NCI-H1436 (cell line): ENCODE data around the gene OR4E1.
"Not testable (repeated sequence)": the region's sequence is repeated elsewhere in the genome, so short reads cannot be mapped to it uniquely, and the experiment has no call there.

ENCODE experiments used
- DNase-seq: peaks from one replicate; lab custom pipeline; 2025; lab: John Stamatoyannopoulos, UW

OR4E1 gene

DNA sequence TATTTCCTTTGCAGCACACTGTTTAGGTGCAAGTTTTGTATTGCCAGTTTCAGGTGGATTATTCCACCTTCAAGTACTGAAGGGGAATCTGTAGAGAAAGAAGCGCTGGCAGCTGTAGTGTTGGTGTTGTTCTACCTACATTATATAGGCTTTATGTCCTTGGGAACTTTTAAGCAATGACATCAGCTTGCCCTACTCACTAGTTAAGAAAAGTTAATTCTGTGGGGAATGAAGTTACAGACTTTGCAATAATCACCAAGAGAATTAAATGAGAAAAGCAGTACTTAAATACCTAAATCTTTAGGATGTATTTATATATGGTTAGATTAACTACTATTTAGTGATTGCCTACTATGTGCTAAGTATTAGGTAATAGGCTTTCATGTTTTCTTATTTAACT is at the start of gene OR4E1:
Gene OR4E1 (minus strand): TSS at position 101 of the 400 bp plus-strand sequence. CDS start 2,883 bp downstream, outside the sequence.
- DNase-seq = no peak

DNA sequence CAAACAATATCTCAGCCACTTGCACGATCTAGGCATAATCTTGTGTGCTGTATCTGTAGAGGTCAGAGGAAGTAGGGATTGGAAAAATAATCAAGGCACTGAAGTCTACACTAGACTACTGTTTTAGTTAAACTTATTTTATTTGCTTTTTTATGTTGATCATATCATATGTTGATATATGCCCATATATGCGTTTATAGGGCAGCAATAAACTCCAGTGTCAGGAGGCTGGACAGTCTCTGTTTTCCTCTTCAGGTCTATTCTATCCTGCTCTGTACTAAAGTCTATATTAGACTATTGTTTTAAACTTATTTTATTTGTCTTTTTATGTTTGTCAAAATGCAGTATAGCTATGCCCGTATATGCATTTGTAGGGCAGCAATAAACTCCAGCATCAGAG is 47.9 kb upstream of the OR4E1 start:
- DNase-seq = no peak

DNA sequence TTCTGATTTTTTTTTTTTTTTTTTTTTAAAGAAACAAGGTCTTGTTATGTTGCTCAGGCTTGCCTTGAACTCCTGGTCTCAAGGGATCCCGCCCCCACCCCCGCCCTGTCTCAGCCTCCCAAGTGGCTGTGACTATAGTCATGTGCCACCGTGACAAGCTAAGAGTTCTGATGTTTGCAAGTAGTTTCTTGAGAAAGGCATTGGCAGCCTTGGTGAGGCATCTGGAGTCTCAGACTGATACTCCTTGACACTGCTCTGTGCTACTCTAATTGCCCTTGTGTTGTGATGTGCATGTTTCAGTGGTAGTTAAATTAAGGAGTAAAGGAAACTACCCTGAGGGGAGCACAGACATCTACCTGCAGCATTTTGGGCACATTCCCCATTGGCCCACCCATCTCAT is 46.2 kb upstream of the OR4E1 start:
- no peak for DNase-seq

- no peak for DNase-seq
Measured at GRCh38 chr14:21714318-21714929, 40.8 kb upstream of the OR4E1 start.

DNA sequence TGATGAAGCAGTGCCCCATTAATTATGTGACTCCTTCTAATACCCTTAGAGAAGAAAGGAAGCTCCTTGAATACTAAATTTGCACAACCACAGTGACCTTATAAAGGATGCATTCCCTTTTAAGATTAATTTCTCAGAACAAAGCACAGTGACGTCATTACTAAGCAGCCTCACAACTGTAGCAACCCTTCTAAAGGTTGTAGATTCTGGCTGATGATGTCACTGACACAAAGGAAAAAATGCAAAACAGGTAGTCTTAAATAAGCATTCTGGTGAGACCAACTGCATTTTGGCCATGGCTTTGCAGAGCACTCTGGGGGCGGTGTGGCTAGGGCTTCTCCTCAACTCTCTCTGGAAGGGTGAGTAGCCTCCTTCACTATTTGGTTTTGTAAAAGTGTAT is 38.4 kb upstream of the OR4E1 start:
- no peak for DNase-seq

DNA sequence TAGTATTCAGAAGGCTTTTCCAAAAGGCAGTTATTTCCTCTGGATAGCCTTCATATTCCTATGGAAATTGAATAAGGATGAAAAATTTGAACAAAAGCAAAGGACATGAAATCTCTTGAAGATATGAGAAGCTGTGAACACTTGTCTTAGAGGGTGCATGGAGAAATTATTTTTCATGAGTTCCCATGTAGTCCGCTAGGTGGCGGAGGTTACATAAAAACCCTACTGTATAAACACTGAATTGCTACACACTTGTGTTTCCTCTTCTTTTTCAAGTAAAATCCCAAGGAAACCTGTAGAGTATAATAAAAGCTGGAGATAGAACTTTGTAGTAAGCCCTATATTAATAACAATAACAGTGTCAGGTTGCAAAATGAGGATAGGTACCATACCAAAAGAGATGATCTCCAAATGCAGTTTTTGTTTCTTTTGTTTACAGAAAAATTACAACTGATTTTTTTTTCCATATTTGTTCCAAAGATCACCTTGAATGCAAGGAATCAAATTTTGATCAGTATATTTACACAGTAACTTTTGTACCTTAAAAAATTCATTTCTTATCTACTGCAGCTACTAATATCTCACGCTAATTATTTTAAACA is 37.8 kb upstream of the OR4E1 start:
- DNase-seq = no peak

DNA sequence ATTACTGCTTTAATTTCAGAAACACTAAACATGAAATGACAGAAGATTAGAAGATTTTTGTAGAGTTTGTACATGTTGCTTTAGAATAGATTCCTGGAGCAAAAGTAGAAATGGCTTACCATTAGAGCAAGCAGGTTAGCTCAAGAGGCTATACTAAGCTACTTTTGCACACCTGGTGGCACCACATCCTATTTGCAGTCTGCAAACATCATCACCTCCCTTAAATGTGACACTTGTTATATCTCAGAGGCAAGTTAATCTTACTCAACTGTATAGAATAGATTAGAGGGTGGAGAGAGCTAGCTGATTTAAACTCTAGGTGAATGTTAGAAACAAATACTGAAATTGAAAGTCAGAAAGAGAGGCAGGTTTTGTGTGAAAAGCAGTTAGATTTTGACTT is 30.7 kb upstream of the OR4E1 start:
- no peak for DNase-seq

DNA sequence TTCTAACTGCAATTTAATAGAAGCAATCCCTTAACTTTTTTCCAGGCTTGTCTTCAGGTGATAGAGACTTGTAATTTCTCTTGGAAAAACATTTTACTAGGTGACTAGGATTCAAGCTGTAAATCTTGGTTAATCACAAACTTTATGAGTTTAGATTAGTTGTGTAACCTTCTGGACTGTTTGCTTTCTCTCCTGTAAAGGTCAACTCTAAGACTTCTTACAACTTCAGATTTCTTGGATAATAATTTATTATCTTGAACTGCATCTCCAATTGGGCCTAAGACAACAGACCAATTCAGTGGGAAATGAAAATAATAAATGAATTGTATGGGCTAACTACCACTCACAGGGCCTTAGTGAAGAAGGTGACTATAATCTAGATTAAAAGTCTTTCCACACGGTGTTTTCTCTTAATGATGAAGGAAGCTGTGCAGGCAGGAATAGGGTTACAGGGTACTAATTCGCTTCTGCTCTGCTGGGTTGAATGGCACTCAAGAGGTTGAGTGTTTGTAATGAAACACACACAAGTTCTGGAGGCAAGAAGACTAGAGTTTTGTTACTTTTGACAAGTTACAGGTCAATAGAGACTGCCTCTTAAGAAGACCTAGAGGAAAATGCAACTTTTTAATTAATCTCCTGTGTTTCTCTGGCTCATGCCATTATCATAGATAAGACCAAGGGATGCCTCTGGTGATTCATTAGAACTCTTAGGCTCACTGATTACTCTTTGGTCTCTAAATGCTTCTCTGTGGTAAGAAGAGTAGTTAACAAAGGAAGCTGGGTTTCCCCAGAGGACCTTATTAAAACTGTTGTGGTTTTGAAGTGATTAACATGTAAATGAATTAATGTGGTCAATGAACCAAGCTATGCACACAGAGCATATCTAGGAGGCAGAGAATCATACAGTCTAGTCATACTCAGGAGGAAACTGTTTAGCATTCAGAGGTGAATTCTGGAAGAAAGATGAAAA is 30.0 kb upstream of the OR4E1 start:
- DNase-seq = no peak

GRCh38 chr14:21702316-21702715 is 28.7 kb upstream of the OR4E1 start:
- DNase-seq = no peak

DNA sequence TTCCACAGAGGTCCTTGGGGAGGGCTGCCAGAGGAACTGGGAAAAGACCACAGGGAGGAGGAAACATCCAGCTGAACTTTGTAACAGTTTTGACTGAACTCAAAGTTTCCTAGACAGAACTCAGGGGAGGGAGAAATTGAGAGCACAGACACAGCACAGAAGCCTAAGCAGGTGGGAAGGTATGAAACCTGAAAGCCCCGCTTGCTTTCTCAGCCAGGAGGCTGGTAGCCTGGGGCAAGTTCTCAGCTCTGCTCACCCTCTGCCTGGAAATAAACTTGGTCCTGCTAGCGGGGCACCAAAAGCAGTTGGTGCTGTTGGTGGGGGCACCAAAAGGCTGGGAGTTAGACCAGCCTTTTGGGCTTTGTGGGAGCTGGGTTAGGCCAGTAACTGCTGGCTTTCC is 25.9 kb upstream of the OR4E1 start:
- DNase-seq = no peak

DNA sequence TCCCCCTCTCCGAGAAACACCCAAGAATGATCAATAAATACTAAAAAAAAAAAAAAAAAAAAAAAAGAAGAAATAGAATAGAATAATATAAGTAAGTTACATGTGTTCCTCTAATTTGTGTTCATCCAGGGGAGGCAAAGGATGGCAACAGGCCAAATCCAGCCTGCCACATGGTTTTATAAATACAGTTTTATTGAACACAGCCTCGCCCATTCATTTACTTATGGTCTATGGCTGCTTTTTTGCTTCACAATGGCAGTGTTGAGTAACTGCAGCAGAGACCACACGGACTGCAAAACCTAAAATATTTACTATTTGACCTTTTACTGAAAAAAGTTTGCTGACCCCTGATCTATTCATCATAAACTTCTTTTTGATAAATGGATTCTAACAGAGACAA is 24.9 kb upstream of the OR4E1 start:
- DNase-seq = not testable (repeated sequence)

DNA sequence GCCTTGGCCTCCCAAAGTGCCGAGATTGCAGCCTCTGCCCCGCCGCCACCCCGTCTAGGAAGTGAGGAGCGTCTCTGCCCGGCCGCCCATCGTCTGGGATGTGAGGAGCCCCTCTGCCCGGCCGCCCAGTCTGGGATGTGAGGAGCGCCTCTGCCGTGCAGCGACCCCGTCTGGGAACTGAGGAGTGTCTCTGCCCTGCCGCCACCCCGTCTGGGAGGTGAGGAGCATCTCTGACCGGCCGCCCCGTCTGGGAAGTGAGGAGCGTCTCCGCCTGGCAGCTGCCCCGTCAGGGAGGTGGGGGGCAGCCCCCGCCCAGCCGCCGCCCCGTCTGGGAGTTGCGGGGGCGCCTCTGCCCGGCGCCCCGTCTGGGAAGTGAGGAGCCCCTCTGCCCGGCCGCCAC is 24.0 kb upstream of the OR4E1 start:
- not testable (repeated sequence) for DNase-seq

GRCh38 chr14:21694425-21694824 is 20.8 kb upstream of the OR4E1 start:
- DNase-seq = no peak

- DNase-seq = no peak
Measured at GRCh38 chr14:21686468-21686867, 12.8 kb upstream of the OR4E1 start.

DNA sequence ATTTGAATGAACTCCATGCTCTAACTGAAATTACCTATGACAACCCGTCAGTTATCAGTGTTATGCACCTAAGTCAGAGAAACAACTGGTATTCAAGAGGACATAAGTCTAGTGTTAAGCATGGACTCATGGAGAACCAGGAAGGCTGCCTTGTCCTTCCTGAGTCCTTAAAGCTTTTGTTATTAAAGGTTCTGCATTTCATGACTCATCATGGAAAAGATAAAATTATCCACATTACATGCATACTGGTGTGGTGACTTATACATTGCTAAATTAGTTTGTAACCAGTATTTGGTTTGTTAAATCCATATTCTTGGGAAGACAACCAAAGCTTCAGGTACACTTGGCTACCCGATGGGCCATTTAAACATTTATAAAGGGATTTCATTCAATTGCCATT is 6.5 kb upstream of the OR4E1 start:
- DNase-seq = no peak

DNA sequence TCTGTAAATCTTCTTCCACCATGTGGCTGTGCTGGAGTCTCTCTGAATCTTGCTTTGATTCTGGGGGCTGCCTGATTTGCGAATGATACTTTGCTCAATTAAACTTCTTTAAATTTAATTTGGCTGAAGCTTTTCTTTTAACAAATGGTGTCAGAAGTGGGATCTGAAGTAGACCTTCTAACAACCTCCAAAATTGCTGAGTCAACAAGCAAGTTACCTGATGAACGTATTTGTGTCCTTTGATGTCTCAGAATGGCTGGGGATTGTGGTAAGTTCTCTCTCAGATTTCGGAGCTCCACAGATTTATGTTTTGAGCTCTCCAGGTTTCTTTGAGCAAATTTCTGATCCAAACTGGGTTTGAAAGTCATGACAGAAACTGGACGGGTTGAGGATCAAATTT is 1.9 kb upstream of the OR4E1 start:
- no peak for DNase-seq

DNA sequence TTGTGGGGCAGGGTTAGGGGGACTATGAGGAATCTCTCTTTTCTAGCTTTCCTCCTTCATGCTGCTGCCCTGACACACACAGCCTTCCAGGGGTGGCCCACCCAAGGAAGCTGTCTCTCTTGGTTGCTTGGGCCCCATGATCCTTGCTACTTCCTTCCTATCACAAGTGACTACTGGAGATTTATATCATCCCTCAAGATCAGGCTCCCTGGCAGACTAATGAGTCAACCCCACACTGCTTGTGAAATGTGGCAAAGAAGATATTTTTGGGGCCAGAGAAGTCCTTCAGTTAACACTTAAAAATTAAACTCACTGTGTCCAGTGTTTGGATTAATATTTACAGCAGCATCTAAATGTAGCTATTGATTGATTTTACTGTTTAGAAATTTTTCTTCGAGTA is 1.5 kb downstream of the OR4E1 start:
- no peak for DNase-seq

DNA sequence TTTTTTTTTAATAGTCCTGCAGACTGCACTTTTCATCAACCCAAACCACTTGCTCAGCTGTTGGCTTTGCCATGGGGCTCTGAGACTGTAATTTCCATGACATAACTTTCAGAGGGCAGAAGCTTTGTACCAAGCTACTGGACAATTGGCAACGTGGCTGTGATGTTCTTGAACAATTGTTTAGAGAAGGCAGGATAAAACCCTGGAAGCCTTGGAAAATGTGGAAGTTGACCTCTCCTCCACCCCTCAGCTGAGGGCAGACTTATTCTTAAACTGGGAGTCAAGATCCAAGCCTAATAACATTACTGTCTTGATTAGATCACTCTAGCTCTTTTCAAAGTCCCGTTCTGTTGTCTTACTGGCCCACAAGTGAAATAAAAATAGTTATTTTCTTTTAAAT is 2.2 kb downstream of the OR4E1 start:
- DNase-seq = no peak

DNA sequence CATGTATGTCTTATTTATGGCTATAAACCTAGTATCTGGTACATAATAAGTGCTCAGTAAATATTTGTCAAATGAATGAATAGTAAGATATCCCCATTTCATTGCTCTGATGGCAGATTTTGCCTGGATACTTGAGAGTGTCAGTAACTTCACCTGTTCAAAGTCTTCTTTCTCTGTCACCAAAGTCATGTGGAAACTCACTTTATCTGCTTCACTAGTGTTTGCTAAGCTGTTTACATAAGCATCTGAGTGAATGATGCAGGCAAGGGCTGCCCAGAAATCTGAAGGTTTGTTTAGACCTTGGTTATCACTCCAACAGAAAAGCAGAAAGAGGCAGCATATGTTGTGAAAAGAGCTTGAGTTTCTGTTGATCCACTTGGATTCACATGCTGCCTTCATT is 4.3 kb downstream of the OR4E1 start:
- no peak for DNase-seq

- DNase-seq = no peak
Measured at GRCh38 chr14:21668377-21668776, 5.2 kb downstream of the OR4E1 start.

DNA sequence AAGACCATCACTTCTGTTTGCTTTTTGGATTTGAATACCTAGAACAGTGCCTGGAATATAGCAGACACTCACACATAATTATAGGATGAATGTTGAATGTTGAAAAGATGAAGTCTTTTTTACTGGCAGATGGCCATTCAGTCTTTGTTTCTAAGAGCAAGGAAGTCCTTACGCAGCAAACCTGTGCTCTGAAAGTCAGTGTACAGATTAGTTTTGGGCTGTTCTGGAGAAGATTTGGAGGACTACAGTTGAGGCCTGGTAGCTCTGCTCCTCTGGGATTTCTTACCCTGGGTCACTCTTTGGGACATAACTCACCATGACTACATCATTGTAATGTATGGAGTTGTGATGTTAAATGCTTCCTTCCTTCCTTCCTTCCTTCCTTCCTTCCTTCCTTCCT is 16.6 kb downstream of the OR4E1 start:
- DNase-seq = no peak

DNA sequence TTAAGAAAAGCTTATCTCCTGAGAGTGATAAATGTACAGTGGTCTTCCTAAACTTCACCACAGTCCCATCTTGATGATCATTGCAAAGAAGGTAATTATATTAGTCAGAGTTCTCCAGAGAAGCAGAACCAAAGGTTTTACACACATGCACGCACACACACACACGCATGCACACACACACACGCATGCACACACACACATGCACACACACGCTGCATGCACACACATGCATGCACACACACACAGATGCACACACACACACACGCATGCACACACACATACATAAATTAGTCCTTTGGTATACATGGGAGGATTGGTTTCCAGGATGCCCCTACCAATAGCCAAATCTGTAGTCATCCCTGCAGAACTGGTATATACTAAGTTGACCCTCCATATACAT is 19.4 kb downstream of the OR4E1 start:
- DNase-seq = no peak

DNA sequence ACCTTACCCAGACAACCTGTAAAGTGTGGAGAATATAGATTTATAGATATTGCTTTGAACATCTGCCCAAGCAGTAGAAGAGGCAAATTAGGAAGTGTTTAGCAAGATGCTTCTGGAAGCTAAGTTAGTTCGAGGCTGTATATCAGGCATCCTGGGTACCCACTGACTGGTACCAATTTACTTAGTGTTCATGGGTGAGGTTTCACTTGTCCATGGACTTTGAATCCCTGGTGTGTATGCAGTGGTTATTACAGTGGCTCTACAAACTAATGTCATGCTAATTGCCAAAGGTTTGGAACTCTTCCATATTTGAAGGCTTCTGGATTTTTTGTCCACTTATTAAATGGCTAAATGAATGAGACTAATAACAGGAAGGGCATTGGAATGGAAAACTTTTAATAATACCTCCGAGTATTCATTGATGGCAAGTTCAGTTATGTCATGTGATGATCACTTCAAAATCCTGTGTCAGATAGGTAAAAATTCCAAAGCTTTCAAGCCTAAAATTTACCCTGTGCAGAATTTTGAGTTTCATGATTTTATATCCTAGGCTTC is 20.2 kb downstream of the OR4E1 start, which contains the start of gene OR4E2:
Gene OR4E2 (plus strand): TSS at position 505 of the 555 bp plus-strand sequence. CDS start 11,248 bp downstream, outside the sequence.
- no peak for DNase-seq
